Measurements from ENCODE around the gene SSRP1.

GRCh38 chr11:57360991-57361390, 25.3 kb upstream of the SSRP1 start:
- TF ChIP-seq ZNF274 (IDR thresholded peaks at IDR 0.05; ENCODE audit: low read depth, low read length), result no peak
- TF ChIP-seq YY1 (IDR thresholded peaks at IDR 0.05; ENCODE audit: insufficient read depth, insufficient read length), result no peak
- no peak for TF ChIP-seq SUZ12 (IDR thresholded peaks at IDR 0.05; ENCODE audit: extremely low read depth, insufficient read depth, insufficient read length)
